Uterus (tissue), 2 donors: ENCODE measurements around the gene ADCY5.

Source experiments
- POLR2A ChIP-seq, 2 donors: fragments of 450-650 bp; IDR thresholded peaks; one replicate each; pipeline ENCODE4 v1.6.1; 2016; ENCODE audit warnings: antibody characterized with exemption in 2 of 2, mild to moderate bottlenecking in 1 of 2, moderate library complexity in 1 of 2
- TF ChIP-seq, protein P1 (sequence below), 4 experiments: fragments of 200-600 bp in 2 of 4; fragments of 450-650 bp in 2 of 4; sonication (generic) in 2 of 4; IDR thresholded peaks; one replicate each; pipeline ENCODE4 v1.5.1; 2016 to 2019; ENCODE audit warnings: antibody characterized with exemption in 4 of 4, mild to moderate bottlenecking in 2 of 4, moderate library complexity in 1 of 4

DNA sequence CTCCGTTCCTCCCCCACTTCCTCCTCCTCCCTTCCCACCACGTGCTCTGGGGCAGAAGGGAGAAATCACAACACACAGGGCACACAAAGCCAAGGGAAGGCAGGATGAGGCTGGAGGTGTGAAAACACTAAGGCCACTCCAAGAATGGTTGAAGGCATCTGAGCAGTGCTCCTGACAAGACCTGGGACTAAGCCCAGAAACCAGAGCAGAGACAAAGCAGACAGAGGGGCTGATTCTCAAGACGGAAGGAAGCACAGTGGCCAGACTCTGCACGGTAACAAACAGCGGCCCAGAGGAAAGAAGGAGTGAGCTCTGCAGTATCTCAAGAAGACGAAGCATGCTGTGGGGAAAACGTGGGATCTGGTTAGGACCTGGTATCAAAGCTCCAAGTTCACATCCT lies 78.1 kb downstream of the ADCY5 start:
- TF ChIP-seq, protein P1, sequence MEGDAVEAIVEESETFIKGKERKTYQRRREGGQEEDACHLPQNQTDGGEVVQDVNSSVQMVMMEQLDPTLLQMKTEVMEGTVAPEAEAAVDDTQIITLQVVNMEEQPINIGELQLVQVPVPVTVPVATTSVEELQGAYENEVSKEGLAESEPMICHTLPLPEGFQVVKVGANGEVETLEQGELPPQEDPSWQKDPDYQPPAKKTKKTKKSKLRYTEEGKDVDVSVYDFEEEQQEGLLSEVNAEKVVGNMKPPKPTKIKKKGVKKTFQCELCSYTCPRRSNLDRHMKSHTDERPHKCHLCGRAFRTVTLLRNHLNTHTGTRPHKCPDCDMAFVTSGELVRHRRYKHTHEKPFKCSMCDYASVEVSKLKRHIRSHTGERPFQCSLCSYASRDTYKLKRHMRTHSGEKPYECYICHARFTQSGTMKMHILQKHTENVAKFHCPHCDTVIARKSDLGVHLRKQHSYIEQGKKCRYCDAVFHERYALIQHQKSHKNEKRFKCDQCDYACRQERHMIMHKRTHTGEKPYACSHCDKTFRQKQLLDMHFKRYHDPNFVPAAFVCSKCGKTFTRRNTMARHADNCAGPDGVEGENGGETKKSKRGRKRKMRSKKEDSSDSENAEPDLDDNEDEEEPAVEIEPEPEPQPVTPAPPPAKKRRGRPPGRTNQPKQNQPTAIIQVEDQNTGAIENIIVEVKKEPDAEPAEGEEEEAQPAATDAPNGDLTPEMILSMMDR (IDR thresholded peaks at IDR 0.05): no peak
- TF ChIP-seq POLR2A (IDR thresholded peaks at IDR 0.05): no peak
